GM19193 (cell line): ENCODE measurements around the gene SEC63.

ENCODE experiments used
- POLR2A ChIP-seq: IDR thresholded peaks from 4 replicates; pipeline ENCODE4 v1.6.1; 2011; ENCODE audit not compliant: insufficient read depth, insufficient read length; ENCODE audit errors: extremely low read depth

The SEC63 gene

GRCh38 chr6:107983811-107984210 is 25.8 kb upstream of the SEC63 start:
- no peak for TF ChIP-seq POLR2A

- no peak for TF ChIP-seq POLR2A
Observed at GRCh38 chr6:107982486-107982885, 24.5 kb upstream of the SEC63 start.

GRCh38 chr6:107981695-107982094 is 23.7 kb upstream of the SEC63 start:
- TF ChIP-seq POLR2A, result no peak

- TF ChIP-seq POLR2A, result no peak
Observed at GRCh38 chr6:107977283-107977682, 19.3 kb upstream of the SEC63 start.

GRCh38 chr6:107976155-107976783 is 18.3 kb upstream of the SEC63 start:
- TF ChIP-seq POLR2A, result no peak

- TF ChIP-seq POLR2A, result no peak
Observed at GRCh38 chr6:107973594-107973993, 15.6 kb upstream of the SEC63 start.

GRCh38 chr6:107972413-107973096 is 14.5 kb upstream of the SEC63 start:
- no peak for TF ChIP-seq POLR2A

- TF ChIP-seq POLR2A, result no peak
Observed at GRCh38 chr6:107971181-107971580, 13.2 kb upstream of the SEC63 start.

GRCh38 chr6:107970255-107970654 is 12.2 kb upstream of the SEC63 start:
- TF ChIP-seq POLR2A, result no peak

GRCh38 chr6:107968081-107968480 is 10.1 kb upstream of the SEC63 start:
- TF ChIP-seq POLR2A, result no peak

- no peak for TF ChIP-seq POLR2A
Observed at GRCh38 chr6:107965746-107966145, 7.7 kb upstream of the SEC63 start.

GRCh38 chr6:107962723-107963122 is 4.7 kb upstream of the SEC63 start:
- TF ChIP-seq POLR2A, result no peak

- TF ChIP-seq POLR2A, result no peak
Observed at GRCh38 chr6:107959392-107959791, 1.4 kb upstream of the SEC63 start.

- TF ChIP-seq POLR2A, result peak; percentile 41
Observed at GRCh38 chr6:107957308-107957908, 600 bp downstream of the SEC63 start.

- no peak for TF ChIP-seq POLR2A
Observed at GRCh38 chr6:107956586-107957307, 1.3 kb downstream of the SEC63 start.
